HG03378 (cell line): ENCODE results near the gene DTX3L.
A peak's percentile ranks its signal among the peaks of the same experiment; 100 is the strongest.

Source experiments
- ATAC-seq: cut with Tn5 transposase; IDR thresholded peaks from one replicate; pipeline ENCODE4 v1.9.1; 2021; ENCODE audit warnings: mild to moderate bottlenecking, moderate library complexity; ENCODE audit not compliant: unreplicated experiment

DTX3L gene

DNA sequence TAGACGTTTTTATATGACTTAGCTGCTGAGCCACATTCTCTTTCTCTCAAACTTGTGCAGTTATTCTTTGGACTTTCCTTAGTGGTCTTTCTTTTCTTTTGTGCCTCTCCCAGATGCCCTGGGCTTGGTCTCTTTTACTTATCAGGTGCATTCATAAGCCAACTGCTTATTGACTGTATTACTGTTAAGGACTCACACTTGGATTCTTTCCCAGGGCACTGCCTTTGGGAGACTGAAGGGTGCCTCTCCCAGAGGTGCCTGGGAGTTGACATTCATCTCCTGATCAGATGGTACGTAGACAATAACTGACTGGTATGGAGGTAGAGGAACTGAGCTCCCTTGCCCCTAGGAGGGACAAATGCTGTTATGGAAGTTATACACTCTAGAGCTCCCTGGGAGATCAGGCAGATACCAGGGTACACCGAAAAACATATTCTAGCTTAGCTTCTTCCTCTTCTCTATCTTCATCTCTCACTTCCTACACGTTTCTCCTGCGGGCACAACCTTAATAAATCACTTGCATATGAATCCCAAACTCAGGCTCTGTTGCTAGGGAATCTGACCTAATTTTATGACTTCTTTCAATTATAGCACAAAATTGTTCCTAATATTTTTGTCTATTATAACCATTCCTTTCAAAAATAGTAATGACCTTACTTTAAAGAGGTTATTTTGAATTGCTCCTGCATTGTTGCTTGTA lies 38.0 kb downstream of the DTX3L start:
- ATAC-seq, result no peak

DNA sequence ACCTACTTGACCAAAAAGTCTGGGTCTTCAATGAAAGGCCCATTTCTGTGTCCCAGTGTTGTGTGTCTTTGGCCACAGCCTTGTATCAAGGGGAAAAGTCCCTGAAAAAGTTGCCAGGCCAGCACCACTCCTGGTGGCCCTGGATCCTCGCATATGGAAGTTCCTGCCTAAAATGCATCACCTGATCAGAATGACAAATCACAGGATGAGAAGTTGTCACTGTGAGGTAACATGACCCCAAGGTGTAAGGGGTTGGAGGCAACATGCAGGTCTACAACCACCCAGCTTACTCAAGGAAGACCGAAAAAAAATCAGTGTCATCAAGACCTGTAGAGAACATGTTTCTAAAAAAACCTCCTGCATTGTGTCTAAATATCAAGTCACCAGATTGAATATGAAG lies 38.9 kb downstream of the DTX3L start:
- no peak for ATAC-seq

GRCh38 chr3:122606330-122606729 lies 42.2 kb downstream of the DTX3L start:
- no peak for ATAC-seq

GRCh38 chr3:122608916-122609315 lies 44.8 kb downstream of the DTX3L start:
- no peak for ATAC-seq

DNA sequence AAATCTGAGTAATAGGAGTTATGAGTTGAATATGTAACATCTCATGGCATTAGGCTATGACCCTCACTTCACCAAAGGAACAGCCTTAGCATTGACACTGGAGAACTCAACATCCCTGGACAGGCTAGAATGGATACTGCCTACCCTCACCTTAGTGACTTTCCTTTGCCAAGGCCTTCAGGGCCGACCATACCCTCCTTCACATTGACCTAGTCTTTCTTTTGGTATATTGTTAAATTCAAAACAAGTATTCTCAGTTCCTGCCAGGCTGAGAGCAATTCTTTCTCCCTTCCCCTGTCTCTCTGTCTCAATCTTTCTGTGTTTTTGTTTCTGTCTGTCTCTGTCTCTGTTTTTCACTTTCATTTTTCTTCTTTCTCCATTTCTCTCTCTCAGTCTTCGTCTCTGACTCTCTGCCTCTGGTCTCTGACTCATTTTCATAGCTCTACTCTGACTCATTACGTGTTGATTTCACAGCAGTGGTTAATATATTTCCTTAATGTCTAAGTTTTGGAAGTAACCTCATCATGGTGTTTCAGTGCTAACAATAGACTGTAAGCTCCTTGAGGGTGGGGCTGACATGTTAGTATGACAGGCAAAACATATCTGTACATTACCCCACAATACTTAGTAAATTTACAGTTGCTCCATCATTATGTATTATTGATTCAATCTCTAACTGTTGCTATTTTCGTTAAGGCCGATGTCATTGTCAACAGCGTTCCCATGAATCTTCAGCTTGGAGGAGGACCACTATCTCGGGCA lies 45.8 kb downstream of the DTX3L start:
- peak; percentile 97 for ATAC-seq

DNA sequence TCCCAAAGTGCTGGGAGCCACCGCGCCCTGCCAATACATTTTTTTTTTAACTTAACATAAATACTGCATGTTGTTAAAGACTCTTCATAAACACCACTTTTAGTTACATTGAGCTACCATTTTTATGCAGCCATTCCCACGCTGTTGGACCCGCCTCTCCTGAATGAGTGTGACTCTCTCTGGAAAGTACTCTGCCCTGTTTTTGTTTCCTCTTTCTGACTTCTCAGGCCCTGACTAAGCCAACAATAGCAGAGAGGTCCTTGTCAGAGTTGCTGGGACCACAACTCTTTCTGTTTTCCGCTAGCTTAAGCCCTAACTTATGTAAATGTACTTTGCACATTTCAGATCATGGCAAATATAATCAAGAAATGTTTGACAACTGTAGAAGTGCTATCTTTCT lies 48.6 kb downstream of the DTX3L start:
- no peak for ATAC-seq

GRCh38 chr3:122615303-122615702 lies 51.2 kb downstream of the DTX3L start:
- ATAC-seq, result no peak

DNA sequence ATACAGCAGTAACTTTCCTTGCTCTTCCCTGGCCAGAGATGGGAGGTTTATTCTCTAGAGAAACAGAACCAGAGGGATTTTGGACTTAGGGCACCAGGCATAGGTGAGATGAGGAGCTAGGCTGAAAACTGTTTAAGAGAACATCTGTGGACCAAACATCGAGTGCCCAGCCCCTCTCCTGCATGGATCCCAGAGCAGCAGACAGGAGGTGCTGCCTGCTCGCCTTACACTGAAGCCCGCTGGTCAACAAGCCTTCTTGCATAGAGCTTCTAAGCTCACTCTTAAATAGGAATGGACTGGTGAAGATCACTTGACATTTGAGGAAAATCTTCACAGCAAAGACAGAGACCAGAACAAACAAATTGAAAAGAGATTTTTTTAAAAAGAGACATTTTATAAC lies 54.5 kb downstream of the DTX3L start:
- no peak for ATAC-seq

DNA sequence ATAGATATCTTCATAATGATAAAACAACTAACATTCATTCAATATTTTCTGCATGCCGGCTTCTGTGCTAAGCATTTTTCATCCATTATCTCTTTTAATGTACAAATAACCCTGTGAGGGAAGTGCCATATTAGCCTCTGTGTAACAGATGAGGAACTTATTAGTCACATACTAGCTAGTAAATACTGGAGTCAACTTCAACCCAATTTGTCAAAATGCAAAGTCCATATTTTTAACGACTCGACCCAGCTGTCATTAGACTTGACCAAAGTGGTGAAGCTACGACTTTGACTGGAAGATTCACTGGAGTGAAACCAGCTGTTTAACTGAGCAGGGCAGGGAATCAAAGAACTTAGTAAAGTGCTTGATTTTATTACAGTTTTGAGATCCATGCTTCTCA lies 54.9 kb downstream of the DTX3L start:
- ATAC-seq, result no peak

- no peak for ATAC-seq
These were observed 56.3 kb downstream of the DTX3L start for GRCh38 chr3:122620399-122620798.

DNA sequence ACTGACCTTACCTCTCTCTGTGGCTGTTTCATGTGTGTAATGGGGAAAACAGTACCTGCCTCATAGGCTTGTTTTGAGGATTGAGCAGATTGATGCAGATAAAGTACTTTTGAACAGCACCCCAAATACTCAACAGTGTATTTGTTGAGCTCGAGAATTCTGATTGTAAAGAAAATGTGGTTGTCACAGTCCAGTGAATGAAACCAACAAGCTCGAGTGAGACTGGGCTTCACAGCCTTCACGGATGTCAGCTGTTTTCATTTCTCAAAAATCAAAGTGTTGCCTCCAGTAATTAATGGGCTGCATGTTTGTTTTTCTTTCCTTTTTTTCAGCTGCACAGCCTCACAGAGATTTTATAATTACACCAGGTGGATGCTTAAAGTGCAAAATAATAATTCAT lies 57.0 kb downstream of the DTX3L start:
- no peak for ATAC-seq

- ATAC-seq, result no peak
These were observed 59.1 kb downstream of the DTX3L start for GRCh38 chr3:122623031-122623829.
